ENCODE measurements around the gene UBE2E2. TPM values are rescaled to one million over a fixed set of nuclear protein-coding genes. Genes with fewer than 3 reads are reported as not detected.

UBE2E2 gene
- polyA plus RNA-seq, 1 donor, result 15.4 TPM

- H3K4me3 ChIP-seq (ENCODE audit: low read length), result no peak overlapping the region
- H3K9me3 ChIP-seq (ENCODE audit: control insufficient read depth, low read depth, low read length), result no peaks in the 10 kb centered on the region
- H3K4me1 ChIP-seq (ENCODE audit: control insufficient read depth, insufficient read depth, low read length), result peaks cover 2% of the 10 kb centered on the region
- no peak overlapping the region for H3K27ac ChIP-seq (ENCODE audit: low read length)
- no peak for DNase-seq
- 90% methylated on average over 3 of the region's 6 CpGs for WGBS (ENCODE audit: insufficient coverage, low lambda C conversion rate)
- no peaks in the 10 kb centered on the region for H3K27me3 ChIP-seq (ENCODE audit: control insufficient read depth, insufficient read depth, low read length)
- H3K36me3 ChIP-seq (ENCODE audit: control insufficient read depth, insufficient read depth, low read length), result no peaks in the 10 kb centered on the region
Measured at GRCh38 chr3:23633261-23633960, 430.3 kb downstream of the UBE2E2 start.

GRCh38 chr3:23637339-23637738 lies 434.2 kb downstream of the UBE2E2 start:
- Histone ChIP-seq H3K27ac (ENCODE audit: low read length) (no peak overlapping the region), H3K9me3 (ENCODE audit: control insufficient read depth, low read depth, low read length) (no peaks in the 10 kb centered on the region), H3K27me3 (ENCODE audit: control insufficient read depth, insufficient read depth, low read length) (no peaks in the 10 kb centered on the region), H3K4me1 (ENCODE audit: control insufficient read depth, insufficient read depth, low read length) (no peaks in the 10 kb centered on the region), H3K36me3 (ENCODE audit: control insufficient read depth, insufficient read depth, low read length) (no peaks in the 10 kb centered on the region), H3K4me3 (ENCODE audit: low read length) (no peak overlapping the region)
- DNase-seq, result no peak
- 96% methylated on average over 3 of the region's 3 CpGs for WGBS (ENCODE audit: insufficient coverage, low lambda C conversion rate)

- no peak overlapping the region for H3K4me3 ChIP-seq (ENCODE audit: low read length)
- no peaks in the 10 kb centered on the region for H3K4me1 ChIP-seq (ENCODE audit: control insufficient read depth, insufficient read depth, low read length)
- 50% methylated on average over 1 of the region's 1 CpG for WGBS (ENCODE audit: insufficient coverage, low lambda C conversion rate)
- no peaks in the 10 kb centered on the region for H3K9me3 ChIP-seq (ENCODE audit: control insufficient read depth, low read depth, low read length)
- H3K36me3 ChIP-seq (ENCODE audit: control insufficient read depth, insufficient read depth, low read length), result no peaks in the 10 kb centered on the region
- H3K27me3 ChIP-seq (ENCODE audit: control insufficient read depth, insufficient read depth, low read length), result no peaks in the 10 kb centered on the region
- H3K27ac ChIP-seq (ENCODE audit: low read length), result no peak overlapping the region
- DNase-seq, result no peak
Measured at GRCh38 chr3:23640471-23641146, 437.5 kb downstream of the UBE2E2 start.
